Ishikawa (cell line): Measurements from ENCODE around the gene TMSB4X.

Experiments
- CEBPB ChIP-seq: IDR thresholded peaks from 2 replicates; pipeline ENCODE4 v1.6.1; 2012
- EGR1 ChIP-seq: IDR thresholded peaks from 2 replicates; pipeline ENCODE4 v1.6.1; 2012
- EP300 ChIP-seq: IDR thresholded peaks from 2 replicates; pipeline ENCODE4 v1.6.1; 2012; ENCODE audit warnings: borderline replicate concordance
- NFIC ChIP-seq: IDR thresholded peaks from 2 replicates; pipeline ENCODE4 v1.6.1; 2012
- RAD21 ChIP-seq: IDR thresholded peaks from 2 replicates; pipeline ENCODE4 v1.6.1; 2012; ENCODE audit warnings: low read depth
- TAF1 ChIP-seq: IDR thresholded peaks from 2 replicates; pipeline ENCODE4 v1.6.1; 2012; ENCODE audit warnings: low read depth, mild to moderate bottlenecking
- TCF12 ChIP-seq: IDR thresholded peaks from 2 replicates; pipeline ENCODE4 v1.6.1; 2012; ENCODE audit warnings: low read depth
- YY1 ChIP-seq: IDR thresholded peaks from 2 replicates; pipeline ENCODE4 v1.6.1; 2012; ENCODE audit warnings: low read depth
- TF ChIP-seq, protein P1 (sequence below): IDR thresholded peaks from 2 replicates; pipeline ENCODE4 v1.6.1; 2012

DNA sequence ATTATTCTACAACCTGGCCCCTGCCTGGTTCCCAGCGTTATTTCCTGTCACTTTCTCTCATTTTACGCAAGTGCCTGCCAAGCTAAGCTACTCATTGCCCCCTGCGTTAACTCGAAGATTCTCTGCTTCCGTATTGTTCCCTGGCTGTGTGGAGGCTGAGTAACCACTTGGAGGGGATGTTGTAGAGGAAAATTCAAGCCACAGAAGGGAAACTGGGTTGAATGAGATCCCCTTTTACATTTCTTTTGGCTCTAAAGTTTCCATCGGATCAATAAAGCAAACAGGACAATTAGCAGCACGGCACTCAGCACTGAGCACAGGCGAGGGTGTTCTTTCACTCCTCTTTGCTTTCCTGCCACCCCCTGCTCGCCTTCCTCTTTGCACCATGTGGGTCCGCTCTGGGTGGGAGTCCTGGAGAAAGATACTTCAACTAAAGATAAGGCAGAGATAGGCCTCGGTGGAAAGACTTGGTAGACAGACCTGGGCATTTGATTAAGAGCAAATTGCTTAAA, 4.2 kb upstream of the TMSB4X start:
- no peak; the same call in 1 of the 2 replicates for TF ChIP-seq RAD21
- no peak for TF ChIP-seq EGR1
- TF ChIP-seq TCF12: no peak
- TF ChIP-seq EP300: no peak
- TF ChIP-seq, protein P1, sequence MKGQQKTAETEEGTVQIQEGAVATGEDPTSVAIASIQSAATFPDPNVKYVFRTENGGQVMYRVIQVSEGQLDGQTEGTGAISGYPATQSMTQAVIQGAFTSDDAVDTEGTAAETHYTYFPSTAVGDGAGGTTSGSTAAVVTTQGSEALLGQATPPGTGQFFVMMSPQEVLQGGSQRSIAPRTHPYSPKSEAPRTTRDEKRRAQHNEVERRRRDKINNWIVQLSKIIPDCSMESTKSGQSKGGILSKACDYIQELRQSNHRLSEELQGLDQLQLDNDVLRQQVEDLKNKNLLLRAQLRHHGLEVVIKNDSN: no peak
- no peak for TF ChIP-seq TAF1
- no peak for TF ChIP-seq CEBPB
- no peak for TF ChIP-seq NFIC
- no peak for TF ChIP-seq YY1
